NCI-H226 (cell line): Measurements from ENCODE around the gene BTBD7.

Experiments
- DNase-seq: peaks from one replicate; pipeline ENCODE4 v3.0.0-alpha.2; 2015

Gene BTBD7, protein sequence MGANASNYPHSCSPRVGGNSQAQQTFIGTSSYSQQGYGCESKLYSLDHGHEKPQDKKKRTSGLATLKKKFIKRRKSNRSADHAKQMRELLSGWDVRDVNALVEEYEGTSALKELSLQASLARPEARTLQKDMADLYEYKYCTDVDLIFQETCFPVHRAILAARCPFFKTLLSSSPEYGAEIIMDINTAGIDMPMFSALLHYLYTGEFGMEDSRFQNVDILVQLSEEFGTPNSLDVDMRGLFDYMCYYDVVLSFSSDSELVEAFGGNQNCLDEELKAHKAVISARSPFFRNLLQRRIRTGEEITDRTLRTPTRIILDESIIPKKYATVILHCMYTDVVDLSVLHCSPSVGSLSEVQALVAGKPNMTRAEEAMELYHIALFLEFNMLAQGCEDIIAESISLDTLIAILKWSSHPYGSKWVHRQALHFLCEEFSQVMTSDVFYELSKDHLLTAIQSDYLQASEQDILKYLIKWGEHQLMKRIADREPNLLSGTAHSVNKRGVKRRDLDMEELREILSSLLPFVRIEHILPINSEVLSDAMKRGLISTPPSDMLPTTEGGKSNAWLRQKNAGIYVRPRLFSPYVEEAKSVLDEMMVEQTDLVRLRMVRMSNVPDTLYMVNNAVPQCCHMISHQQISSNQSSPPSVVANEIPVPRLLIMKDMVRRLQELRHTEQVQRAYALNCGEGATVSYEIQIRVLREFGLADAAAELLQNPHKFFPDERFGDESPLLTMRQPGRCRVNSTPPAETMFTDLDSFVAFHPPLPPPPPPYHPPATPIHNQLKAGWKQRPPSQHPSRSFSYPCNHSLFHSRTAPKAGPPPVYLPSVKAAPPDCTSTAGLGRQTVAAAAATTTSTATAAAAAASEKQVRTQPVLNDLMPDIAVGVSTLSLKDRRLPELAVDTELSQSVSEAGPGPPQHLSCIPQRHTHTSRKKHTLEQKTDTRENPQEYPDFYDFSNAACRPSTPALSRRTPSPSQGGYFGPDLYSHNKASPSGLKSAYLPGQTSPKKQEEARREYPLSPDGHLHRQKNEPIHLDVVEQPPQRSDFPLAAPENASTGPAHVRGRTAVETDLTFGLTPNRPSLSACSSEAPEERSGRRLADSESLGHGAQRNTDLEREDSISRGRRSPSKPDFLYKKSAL

DNA sequence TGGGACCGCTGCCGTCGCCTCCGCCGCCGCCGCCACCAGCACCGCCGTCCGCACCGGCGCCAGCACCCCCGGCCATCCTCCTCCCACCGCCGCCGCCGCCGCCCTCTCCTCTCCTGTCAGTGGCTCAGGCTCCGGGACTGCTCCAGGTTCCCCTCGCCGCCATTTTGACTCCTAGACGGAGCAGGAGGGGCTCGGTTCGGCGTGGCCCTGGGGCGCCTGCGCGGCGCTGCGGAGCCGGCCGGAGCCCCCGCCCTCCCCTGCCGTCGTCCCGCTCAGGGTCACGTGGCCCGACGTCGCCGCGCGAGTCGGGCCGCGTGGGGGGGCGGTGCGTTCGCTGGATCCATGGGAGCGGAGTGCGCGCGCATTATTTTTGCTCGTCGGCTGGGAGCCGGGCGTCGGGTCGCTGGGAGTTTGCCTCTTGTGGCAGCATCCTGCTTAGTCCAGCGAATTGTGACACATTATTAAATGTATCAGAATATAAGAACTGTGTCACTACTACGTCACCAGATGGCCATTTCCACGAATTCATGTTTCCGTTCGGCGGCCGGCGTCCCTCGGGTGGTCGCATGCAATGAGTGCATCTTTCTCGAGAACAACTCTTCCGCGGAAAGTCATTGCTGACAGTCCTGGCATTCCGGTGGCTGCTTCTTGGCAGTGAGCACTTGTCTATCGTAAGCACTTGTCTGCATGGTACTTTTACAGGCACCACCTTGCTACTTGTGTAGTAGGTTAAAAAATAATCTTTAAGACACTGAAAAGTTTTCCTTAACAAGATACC is at the start of gene BTBD7:
Gene BTBD7, minus strand, starts transcription at position 184 of the 778 bp plus-strand sequence. CDS start 36,985 bp downstream, outside the sequence.
- peak; percentile 90 for DNase-seq

DNA sequence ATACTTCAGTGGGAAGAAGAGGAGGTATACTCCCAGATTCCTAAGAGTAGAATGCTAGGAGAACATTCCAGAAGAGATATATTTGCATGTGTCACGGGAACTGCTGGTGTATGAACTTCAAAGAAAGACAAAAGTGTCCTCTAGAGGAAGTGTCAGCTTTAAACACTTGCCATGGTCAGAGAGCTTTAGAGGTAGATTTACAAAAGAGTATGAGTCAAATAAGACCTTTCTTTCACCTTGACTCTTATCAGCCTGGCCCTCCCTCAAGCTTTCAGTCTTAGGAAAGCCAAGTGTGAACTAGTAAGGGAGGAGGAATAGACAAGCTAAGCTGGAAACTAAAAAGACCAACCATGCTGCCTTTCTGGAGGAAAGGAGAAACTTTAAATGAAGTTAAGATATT is 48.8 kb upstream of the BTBD7 start:
- DNase-seq = no peak

DNA sequence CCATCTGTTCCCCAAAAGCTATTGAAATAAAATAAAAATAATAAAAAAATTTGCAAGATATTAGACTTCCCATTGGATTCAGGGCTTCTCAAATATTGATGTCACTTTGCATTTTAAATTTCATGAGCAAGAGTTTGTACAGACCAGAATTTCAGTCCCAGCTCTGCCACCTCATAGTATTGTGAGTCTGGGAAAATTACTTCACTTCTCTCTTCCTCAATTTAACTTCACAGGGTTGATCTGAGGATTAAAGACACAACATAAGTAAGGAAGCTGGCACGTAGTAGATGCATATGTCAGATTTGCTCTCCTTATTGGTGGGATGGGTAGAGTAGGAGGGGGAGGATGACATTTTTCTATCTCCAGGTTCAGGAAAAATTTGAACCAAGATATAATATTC is 47.0 kb upstream of the BTBD7 start:
- DNase-seq = no peak

DNA sequence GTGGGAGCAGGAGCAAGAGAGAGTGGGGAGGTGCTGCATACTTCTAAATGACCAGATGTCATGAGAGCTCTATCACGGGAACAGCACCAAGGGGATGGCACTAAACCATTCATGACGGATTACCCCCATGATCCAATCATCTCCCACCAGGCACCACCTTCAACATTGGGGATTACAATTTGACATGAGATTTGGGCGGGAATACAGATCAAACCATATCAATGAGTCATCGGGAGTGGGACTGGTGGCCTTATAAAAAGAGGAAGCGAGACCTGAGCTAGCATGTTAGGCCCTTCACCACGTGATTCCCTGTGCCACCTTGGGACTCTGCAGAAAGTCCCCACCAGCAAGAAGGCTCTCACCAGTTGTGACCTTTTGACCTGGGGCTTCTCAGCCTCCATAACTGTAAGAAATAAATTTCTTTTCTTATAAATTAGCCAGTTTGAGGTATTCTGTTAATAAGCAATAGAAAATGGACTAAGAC is 42.9 kb upstream of the BTBD7 start:
- no peak for DNase-seq

DNA sequence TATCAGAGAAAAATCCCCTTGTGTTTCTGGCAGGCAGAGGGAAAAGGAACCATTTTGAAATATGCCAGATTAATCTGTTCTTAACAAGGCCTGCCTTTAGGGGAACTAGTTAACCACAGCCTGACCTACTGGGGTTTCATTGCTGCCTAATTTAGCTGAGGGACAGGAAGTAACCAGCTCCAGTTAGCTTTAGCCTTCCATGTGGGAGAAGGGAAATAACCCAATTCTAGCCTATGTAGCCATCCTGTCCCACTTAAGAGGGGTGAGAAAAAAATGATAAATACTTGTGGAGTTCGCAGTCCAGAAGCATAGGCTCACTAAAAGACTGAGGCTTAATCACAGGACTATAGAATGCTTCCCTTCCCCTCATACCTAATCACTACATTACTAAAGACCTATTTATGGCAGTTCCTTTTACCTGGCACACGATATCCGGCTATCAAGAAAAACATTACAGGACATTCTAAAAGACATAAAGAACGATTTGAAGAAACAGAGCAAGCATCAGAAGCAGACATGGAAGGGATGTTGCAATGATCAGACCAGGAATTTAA is 37.0 kb upstream of the BTBD7 start:
- no peak for DNase-seq

DNA sequence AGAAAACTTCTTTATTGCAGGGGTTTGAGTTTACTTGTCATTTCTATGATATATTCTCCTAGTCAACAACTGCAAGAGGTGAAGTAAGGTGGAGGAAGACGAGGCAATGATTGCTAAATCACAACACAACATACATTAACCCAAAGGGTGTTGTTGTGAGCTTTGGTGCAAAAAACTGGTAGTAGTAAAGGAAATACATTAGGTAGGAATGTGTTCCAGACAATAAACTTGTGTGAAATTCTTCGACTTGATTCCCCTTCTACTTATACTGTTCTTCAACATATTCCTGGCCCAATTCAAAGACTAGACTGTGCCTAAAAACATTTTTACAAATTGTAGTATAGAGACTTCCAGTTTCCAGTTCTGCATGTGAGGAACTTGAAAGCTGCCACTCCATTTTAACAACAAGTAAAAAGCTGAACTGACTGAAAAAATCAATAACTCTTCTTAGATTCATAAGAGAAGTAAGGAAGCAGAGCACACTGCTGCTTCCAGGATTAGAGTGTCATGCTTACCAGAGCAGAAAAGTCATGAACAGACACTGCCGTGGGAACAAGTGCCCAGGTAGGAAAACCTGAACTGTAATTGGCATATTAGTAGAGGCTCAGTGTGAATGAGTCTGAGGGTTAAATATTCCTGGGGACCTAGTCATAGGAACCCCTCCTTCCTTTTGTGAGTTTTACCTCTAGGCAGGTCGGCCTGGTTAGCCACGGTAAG is 36.3 kb upstream of the BTBD7 start:
- DNase-seq = no peak

DNA sequence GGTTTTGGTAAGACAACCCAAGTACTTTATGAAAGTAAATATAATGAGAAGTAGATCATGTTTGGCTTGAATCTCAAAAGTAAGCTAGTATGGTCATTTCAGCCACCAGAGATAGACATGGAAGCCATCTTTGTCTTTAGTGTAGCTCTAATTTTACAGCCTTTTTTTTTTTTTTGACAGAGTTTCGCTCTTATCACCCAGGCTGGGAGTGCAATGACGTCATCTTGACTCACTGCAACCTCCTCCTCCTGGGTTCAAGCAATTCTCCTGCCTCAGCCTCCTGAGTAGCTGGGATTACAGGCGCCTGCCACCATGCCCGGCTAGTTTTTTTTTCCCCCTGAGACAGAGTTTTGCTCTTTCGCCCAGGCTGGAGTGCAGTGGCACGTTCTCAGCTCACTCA is 22.0 kb upstream of the BTBD7 start:
- DNase-seq = peak; percentile 20

DNA sequence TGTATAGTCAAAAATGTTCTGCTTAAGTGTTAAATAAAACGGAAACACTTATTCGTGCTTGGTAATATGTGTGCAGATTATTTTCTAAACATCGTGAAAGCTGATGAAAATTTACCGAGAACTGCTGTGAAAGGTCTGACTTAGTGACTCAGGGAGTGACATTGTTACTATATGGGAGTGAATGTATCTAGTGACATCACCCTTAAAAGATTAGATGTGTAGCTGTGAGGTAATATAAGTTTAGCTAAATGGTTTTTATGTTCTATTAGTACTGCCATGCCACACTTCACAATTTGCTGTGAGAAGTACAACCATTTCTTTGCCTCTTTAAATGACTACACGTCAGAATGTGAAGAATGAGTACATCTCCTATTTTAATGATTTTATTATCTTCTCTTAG is 15.5 kb upstream of the BTBD7 start:
- DNase-seq = no peak

DNA sequence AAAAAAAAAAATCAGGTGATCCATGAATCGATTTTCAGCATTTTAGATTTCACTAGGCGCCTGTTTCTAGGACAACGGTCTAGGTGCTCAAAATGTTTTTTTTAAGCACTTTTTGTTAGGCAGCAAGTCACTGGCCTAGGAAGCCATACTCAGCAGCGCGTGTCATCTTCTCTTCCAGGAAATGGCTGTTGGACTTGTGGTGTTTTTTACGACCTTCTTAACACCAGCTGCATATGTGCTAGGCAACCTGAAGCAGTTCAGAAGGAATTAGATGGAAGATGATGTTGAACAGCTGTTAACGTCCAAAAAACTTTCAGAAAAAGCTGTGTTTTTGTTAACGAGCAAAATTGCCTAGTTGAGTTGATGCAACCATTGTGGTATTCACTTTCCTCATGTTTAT is 15.0 kb upstream of the BTBD7 start:
- DNase-seq = no peak

DNA sequence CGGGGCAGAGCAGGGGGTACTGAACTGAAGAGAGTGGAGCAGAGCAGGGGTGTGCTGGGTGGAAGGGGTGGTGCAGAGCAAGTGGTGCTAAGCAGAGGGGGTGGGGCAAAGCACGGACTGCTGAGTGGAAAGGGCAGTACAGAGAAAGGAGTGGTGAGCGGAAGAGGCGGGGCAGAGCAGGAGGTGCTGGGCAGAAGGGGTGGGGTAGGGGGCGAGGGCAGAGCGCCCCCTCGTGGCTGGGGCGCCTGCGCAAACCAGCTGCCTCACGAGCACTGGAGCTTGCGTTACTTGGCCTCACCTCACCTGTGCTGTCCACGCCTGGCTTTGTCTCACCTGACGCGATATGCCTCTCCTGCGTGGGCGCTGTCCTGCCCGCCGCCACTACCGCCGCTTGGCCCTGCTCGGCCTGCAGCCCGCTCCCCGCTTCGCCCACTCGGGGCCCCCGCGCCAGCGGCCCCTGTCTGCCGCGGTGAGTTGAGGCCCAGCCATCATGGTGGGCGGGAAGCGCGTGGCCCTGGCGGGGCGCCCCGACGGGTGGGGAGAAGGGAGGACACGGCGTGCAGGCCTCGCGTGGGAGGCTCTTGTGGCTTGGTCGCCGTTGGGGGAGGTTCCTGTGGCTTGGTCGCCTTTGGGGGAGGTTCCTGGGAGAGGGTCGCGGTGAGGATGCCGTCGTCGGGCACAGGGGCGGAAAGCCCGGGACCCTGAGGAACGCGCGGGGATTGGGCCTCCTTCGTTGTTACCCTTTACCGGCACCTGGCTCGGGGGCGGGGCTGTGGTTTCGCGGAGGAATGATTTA is 14.3 kb upstream of the BTBD7 start, which contains the start of gene COX8C:
Gene COX8C, plus strand, starts transcription at position 257 of the 796 bp plus-strand sequence. Its CDS starts 87 bp downstream, at position 344.
- no peak for DNase-seq

DNA sequence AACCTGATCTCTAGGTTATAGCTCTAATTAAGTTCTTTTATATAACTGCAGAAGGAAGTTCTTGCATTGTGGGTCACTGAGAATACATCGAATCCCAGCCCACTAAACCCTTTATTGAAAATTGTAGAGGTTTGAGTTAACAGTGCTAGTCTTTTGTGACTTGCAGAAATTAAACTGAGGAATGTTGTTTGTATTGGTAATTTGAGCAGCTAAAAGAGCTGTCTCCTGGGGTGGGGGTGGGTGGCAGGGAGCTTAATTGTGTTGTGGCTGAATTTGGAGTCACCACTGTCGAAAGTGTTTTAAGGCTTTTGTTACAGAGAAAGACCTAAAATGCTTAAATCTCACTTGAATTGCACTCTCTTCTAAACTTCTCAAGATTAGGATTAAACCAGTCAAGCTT is 11.0 kb upstream of the BTBD7 start:
- DNase-seq = no peak

DNA sequence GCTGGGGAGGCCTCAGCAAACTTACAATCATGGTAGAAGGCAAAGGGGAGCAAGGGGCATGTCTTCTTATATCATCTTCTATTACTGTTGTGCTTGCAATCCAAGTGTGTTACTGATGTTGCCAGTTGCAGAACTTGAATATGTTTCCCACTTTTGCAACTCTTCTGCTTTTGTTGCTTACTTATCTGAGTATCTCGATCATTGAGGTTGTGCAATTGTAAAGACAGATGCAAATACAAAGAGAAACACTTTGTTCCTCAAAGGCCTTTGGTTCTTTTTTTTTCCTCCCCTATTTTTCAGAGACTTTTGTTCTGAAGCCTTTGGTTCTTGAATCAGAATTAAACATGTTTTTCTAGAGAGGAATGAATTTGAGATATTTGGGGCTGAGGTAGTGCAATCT is 10.4 kb upstream of the BTBD7 start:
- no peak for DNase-seq

DNA sequence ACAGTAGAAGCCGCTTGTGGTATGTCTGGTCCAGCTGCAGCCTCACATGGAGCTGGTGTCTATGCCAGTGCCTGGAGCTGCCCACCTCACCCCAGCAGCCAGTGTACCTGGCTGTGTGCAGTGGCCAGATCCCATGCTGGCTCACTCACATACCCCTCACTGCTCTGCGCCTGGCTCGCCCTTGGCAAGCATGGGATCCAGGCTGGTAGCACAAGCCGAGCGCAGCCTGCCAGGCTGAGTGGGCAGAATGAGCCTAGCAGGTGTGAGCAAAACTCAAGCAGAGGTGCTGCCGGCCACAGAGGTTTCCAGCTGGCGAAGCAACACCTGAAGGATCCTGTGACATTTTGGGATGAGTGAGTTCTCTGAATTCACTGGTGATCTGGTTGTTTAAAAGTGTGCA is 5.0 kb upstream of the BTBD7 start:
- no peak for DNase-seq

DNA sequence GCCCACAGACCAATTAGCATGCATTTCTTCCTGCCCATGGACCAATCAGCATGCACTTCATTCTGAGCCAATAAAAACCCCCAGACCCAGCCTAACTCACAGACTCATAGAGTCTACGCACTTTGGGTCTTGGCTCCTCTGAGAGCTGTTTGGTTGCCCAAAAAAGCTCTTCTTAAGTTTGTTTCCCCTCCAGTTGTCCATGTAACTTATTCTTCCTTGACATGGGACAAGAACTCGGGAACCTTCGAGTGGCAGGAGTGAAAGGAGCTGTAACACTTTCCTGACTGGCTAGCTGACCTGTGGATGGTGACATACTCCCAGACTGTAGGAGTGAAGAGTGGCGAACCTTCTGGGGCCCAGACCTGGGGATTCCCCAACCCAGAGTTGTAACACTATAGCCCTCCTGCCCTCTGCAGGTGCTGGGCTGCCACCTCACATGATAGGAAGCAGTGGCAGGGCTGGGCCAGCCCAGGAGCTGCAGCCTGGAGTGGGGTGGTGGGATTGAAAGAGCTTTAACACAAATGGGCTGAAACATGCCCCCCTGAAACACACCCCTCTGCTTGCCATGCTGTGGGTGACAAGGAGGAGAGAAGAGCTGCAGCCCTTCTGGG is 4.4 kb upstream of the BTBD7 start:
- no peak for DNase-seq

DNA sequence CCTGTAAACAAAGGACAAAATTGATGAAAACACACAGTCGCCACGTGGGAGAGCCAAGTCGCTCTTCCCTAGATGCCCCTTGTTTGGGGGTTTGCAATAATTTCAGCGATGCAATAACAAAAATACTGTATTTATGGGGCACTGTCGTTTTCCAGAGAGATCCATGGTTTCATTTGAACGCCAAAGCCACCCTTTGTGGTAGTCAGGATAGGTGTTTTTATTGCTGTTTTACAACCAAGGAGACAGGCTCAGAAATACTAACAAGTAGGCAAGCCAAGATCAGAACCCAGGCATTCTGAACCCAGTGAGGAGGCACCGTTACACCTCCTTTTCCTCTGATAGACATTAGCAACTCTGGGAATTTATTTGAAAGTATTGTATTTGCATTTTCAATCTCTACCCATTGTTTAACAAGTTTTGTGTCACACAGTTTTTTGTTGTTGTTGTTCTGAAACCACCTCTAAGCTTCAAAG is 831 bp upstream of the BTBD7 start:
- DNase-seq = no peak

DNA sequence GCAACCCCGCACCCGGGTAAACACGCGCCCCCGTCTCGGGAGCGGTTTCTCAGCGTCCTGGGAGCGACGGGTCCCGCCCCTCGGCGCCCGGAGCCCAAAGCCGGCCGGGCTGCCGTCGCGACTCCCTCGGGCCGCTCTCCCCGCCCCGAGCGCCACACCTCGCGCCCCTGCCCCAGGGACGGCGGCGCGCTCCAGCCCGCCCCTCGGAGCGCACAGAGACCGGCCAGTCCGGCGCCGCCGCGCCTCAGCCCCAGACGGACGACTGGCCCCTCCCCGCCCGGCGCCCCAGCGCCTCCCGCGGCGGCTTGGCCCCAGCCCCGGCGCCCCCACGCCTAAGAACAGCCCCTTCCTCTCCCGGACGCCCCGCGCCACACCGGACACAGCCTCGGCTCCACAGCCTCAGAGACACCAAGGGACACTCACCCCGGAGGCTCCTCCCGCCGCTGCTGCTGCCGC is 411 bp downstream of the BTBD7 start:
- peak; percentile 41 for DNase-seq

DNA sequence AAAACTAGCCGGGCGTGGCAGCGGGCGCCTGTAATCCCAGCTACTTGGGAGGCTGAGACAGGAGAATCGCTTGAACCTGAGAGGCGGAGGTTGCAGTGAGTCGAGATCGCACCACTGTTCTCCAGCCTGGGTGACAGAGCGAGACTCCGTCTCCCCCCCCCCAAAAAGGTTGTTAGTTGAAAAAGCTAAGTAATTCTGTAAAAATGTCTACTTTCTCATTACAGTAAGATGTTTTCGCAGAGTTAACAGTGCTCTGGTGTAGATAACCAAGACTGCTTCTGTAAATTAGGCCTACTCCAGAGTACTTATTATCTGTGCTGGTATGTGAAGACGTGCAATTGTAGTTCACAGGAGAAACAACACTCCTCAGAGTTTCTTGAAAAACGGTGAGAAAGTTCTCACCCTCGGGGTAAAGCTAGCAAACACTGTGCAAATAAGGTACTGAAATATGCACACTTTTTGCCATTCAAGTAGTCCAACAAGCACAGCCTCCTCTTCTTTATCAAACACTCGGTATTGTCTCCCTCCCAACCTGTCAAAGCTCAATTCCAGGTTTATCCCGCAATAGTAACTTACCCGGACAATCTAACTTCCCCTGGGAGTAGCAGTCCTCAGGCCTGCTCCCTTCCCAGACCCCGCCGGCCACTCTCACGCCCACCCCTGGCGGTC is 974 bp downstream of the BTBD7 start:
- no peak for DNase-seq

DNA sequence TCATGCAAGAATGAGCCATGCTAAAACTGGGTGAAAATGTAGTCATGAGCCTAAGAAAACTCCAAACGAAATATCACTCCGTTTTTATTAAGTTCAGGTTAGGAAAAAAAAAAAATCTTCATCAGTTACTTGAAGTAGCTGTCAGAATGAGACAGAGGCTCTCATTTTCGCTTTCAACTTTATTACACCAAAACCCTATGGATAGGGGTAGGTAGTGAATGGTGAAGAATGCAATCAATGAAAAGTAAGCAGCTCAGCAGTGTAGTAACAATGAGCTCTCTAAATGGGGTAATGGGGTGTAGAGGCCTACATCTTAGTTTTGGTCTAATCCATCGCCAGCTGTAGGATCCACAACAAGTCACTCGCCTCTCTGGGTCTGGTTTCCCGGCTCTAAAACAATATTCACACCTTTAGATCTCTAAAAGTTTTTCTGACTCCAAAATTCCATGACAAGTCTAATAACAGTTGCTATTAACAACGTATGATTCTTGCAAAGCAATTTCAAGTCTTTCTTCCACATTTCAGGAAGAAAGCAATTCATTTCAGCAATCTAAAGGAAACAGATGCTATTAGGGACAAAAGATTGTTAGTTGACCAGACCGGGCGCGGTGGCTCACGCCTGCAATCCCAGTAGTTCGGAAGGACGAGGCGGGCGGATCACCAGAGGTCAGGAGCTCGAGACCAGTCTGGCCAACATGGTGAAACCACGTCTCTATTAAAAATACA is 1.7 kb downstream of the BTBD7 start:
- no peak for DNase-seq

DNA sequence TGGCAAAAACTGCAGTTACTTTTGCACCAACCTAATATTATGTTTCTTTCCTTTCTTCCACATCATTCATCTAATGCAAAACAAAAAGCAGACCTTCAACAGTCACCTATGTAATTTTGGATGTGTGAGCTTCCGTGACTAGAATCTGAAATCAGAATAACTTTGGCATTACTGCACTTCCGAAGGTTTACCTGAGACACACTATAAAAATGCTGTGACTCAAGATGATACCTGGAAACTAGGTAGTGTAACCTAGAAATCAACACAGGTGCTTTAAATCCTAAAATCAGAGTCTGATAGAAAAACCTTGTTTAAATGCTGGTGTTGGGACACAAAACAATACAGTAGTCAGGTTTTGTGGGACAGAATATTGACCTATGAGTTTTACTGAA is 2.2 kb downstream of the BTBD7 start:
- DNase-seq = no peak
